Activated CD4-positive, alpha-beta T cell treated with anti-CD3 and anti-CD28 coated beads, Interleukin-2, amount 10 ng/mL, durations not matched to agents 7 days and 5 days (primary cell): ENCODE data around the gene TSPEAR. TPM values are rescaled to one million over a fixed set of nuclear protein-coding genes. Genes with fewer than 3 reads are reported as not detected.
"Not testable (repeated sequence)": the region's sequence is repeated elsewhere in the genome, so short reads cannot be mapped to it uniquely, and the experiment has no call there.

Experiments
- CTCF ChIA-PET: fragments of 350-600 bp; sonication (Branson Sonifier 250); formaldehyde crosslinking; loops from one replicate; lab custom pipeline; 2021; ENCODE audit warnings: antibody characterized with exemption; lab: Charles Lee
- POLR2A ChIA-PET: fragments of 350-600 bp; sonication (Branson Sonifier 250); formaldehyde crosslinking; loops from one replicate; lab custom pipeline; 2021; ENCODE audit warnings: antibody characterized with exemption; lab: Charles Lee
- DNase-seq: peaks from one replicate; pipeline ENCODE4 v3.0.0-alpha.2; 2020
- H3K27ac Mint-ChIP-seq: one replicate; pipeline ENCODE4 v1.8.0; 2021; ENCODE audit warnings: mild to moderate bottlenecking, moderate library complexity, mixed read lengths
- H3K27me3 Mint-ChIP-seq: one replicate; pipeline ENCODE4 v1.8.0; 2021; ENCODE audit warnings: mixed read lengths
- H3K36me3 Mint-ChIP-seq: one replicate; pipeline ENCODE4 v1.8.0; 2021; ENCODE audit warnings: low read depth, mixed read lengths
- H3K4me1 Mint-ChIP-seq: one replicate; pipeline ENCODE4 v1.8.0; 2021; ENCODE audit warnings: mixed read lengths
- H3K4me3 Mint-ChIP-seq: one replicate; pipeline ENCODE4 v1.8.0; 2021; ENCODE audit warnings: mild to moderate bottlenecking, moderate library complexity, mixed read lengths
- H3K9me3 Mint-ChIP-seq: one replicate; pipeline ENCODE4 v1.8.0; 2021; ENCODE audit warnings: mixed read lengths
- total RNA-seq, 2 experiments: library from RNA; stranded (reverse); gene quantifications; one replicate each; pipeline ENCODE4 v1.2.3, GENCODE V29; 2021

The TSPEAR gene
- total RNA-seq, 2 experiments from 2014 or later = not detected

DNA sequence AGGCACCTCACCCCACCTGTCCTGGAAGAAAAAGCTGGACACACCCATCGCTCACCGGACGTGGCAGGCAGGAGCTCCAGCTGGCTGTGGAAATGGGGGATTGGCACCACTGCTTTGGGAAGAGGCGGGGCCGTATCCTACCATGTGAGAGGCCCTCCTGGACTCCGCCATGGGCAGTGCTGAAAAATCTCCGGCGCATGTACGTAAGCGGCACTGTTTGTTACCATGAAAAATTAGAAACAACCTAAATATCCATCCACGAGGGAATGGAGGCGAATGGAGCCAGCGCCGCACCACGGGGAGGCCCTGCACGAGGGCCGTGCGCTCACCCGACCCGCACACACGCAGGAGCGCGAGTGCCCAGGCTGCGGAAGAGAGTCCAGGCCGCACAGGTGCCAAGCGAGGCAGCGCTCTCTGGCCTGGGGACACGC, 96.4 kb downstream of the TSPEAR start:
- H3K4me1 Mint-ChIP-seq = peaks cover 28% of the 10 kb centered on the region
- CTCF ChIA-PET = interaction anchor here (0.6 kb wide), 2 partner anchors 14 to 380 kb away, joined by 4 to 5 read pairs; no protein-coding TSS in a partner anchor
- H3K27ac Mint-ChIP-seq = no peak overlapping the region
- H3K4me3 Mint-ChIP-seq = no peak overlapping the region
- H3K36me3 Mint-ChIP-seq = peaks cover 23% of the 10 kb centered on the region
- H3K9me3 Mint-ChIP-seq = peaks cover 34% of the 10 kb centered on the region
- POLR2A ChIA-PET = no interaction called here
- no peaks in the 10 kb centered on the region for H3K27me3 Mint-ChIP-seq
- DNase-seq = no peak

DNA sequence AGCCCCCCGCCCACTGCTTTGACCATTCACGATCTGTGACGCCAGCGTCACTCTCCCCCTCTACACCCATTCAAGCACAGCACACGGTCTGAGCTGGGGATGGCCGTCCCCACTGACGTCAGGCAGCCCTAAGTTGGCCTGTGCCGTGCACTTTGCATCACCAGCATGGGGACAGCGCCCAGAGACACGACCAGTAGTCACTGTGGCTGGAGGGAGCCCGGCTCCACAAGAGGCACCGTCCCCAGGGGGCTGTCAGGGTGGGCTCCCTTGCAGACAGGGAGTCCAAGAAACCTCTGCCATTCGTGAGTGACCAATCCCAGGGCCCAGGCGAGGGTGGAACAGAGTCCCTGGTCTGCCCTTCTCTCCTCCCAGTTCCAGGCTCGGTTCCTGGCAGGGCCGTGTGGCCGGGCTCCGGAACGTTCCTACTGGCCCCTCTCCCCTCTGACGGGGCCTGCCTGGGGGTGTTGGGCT, 97.2 kb downstream of the TSPEAR start:
- DNase-seq = no peak
- no peak overlapping the region for H3K4me3 Mint-ChIP-seq
- H3K27ac Mint-ChIP-seq = no peak overlapping the region
- H3K27me3 Mint-ChIP-seq = peaks cover 1% of the 10 kb centered on the region
- ChIA-PET CTCF (no interaction called here), POLR2A (no interaction called here)
- peaks cover 15% of the 10 kb centered on the region for H3K36me3 Mint-ChIP-seq
- peaks cover 20% of the 10 kb centered on the region for H3K4me1 Mint-ChIP-seq
- H3K9me3 Mint-ChIP-seq = peaks cover 34% of the 10 kb centered on the region

DNA sequence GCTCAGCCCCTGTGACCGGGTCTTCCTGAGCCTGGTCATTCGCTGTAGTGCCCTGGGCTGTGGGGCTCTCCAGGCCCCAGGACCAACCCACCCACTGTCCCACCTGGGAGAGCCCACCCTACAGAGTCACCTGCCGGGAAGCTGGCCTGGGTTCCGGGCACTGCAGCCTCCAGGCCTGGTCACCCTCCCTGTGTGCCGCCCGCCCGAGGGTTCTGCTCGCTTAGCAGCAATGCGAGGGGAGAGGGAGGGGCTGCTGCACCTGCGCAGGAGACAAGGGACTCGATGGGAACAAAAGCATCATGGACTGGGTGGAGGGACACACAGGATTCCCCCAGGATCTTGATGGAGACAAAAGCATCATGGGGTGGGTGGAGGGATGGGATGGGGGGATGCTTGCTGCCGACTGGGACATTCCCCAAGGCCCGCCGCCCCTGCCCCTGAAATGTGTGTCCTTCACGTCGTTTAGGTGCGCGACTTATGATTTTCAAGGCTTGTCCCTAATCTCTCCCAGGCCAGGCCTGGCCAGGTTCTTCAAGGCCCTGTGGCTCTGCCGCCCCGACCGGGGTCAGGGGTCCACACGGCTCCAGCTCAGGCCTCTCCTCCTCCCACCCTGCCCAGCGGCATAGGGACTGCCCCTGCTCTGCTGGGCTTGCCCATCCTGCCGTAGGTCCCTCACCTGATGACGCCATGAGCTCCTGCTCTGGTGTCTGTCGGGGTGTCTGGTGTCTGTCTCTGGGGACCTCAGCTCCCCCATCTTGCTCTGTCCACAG, 97.8 kb downstream of the TSPEAR start:
- Mint-ChIP-seq H3K9me3 (peaks cover 31% of the 10 kb centered on the region), H3K4me1 (peaks cover 14% of the 10 kb centered on the region), H3K4me3 (no peak overlapping the region), H3K36me3 (peaks cover 9% of the 10 kb centered on the region), H3K27ac (no peak overlapping the region), H3K27me3 (peaks cover 1% of the 10 kb centered on the region)
- ChIA-PET CTCF (no interaction called here), POLR2A (no interaction called here)
- no peak for DNase-seq

DNA sequence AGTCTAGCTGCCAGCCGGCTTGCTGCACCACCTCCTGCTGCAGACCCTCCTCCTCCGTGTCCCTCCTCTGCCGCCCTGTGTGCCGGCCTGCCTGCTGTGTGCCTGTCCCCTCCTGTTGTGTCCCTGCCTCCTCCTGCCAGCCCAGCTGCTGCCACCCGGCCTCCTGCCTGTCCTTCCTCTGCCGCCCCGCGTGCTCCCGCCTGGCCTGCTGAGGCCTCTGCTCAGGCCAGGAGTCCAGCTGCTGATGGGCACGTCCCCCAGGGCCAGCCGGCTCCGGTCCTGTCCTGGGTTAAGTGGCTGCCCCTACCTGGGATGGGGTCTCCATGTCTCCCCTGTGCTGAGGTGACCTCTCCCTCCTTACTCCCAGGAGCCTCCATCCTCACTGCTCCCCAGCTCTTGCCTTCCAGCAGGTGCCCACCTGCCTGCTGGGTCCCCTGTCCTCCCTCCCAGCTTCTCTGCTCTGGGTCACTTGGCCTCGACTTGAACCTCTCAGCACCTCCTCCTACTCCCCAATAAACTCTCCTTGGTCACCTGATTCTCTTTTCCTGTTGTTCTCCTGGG, 98.6 kb downstream of the TSPEAR start:
- ChIA-PET POLR2A (no interaction called here), CTCF (no interaction called here)
- Mint-ChIP-seq H3K27me3 (peaks cover 3% of the 10 kb centered on the region), H3K4me1 (peaks cover 6% of the 10 kb centered on the region), H3K36me3 (peaks cover 4% of the 10 kb centered on the region), H3K27ac (no peak overlapping the region), H3K4me3 (no peak overlapping the region), H3K9me3 (peaks cover 24% of the 10 kb centered on the region)
- no peak for DNase-seq

DNA sequence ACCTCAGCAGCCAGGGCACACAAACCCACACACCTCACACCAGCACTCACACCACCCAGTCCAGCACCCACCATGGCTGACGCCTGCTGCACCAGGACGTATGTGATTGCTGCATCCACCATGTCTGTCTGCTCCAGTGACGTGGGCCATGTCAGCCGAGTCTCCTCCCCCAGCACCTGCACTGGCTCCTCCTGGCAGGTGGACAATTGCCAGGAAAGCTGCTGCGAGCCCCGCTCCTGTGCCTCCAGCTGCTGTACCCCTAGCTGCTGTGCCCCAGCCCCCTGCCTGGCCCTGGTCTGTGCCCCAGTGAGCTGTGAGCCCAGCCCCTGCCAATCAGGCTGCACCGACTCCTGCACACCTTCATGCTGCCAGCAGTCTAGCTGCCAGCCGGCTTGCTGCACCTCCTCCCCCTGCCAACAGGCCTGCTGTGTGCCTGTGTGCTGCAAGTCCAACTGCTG, 99.3 kb downstream of the TSPEAR start, which contains the start of gene KRTAP10-8:
TSS of gene KRTAP10-8 (plus strand) at position 51 of the 458 bp plus-strand sequence. CDS start at position 73, 22 bp downstream.
- H3K4me3 Mint-ChIP-seq = no peak within 1 kb of the TSS
- ChIA-PET POLR2A (no interaction called here), CTCF (no interaction called here)
- H3K27ac Mint-ChIP-seq = no peak within 1 kb of the TSS
- peaks cover 4% of the 10 kb centered on the region for H3K27me3 Mint-ChIP-seq
- DNase-seq = no peak
- H3K9me3 Mint-ChIP-seq = peaks cover 23% of the 10 kb centered on the region
- H3K36me3 Mint-ChIP-seq = peaks cover 4% of the 10 kb centered on the region
- H3K4me1 Mint-ChIP-seq = peaks cover 5% of the 10 kb centered on the region

DNA sequence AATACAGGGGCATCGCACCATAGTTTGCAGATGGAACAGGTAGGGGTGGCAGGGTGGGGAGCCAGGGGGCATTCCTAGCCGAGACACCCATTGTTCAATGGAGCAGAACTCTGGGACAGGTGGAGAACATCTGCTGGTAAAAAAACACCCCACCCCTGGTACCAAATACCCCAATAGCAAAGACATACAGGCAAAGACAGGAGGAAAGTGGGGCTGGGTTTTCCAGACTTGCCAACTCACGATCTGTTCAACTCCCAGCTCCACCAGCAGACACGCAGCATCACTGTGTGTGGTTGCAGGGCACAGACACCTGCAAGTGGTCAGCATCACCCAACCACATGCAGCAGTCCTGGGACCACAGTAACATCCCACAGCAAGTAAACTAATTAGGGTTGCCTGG, 99.8 kb downstream of the TSPEAR start:
- Mint-ChIP-seq H3K4me3 (no peak overlapping the region), H3K27ac (no peak overlapping the region), H3K27me3 (peaks cover 6% of the 10 kb centered on the region), H3K4me1 (peaks cover 5% of the 10 kb centered on the region), H3K36me3 (peaks cover 4% of the 10 kb centered on the region), H3K9me3 (peaks cover 23% of the 10 kb centered on the region)
- ChIA-PET CTCF (no interaction called here), POLR2A (no interaction called here)
- no peak for DNase-seq

DNA sequence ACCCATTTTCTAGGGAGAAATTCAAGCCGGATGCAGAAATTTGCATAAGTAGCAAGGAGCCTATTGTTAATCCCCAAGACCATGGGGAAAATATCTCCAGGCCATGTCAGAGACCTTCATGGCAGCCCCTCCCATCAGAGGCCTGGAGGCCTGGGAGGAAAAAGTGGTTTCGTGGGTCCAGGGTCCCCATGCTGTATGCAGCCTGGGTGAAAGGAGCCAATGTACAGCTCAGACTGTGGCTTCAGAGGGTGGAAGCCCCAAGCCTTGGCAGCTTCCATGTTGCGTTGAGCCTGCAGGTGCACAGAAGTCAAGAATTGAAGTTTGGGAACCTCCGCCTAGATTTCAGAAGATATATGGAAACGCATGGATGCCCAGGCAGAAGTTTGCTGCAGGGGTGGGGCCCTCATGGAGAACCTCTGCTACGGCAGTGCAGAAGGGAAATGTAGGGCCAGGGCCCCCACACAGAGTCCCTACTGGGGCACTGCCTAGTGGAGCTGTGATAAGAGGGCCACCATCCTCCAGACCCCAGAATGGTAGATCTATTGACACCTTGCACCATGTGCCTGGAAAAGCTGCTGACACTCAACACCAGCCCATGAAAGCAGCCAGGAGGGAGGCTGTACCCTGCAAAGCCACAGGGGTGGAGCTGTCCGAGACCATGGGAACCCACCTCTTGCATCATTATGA, 101.1 kb downstream of the TSPEAR start:
- H3K9me3 Mint-ChIP-seq = peaks cover 23% of the 10 kb centered on the region
- DNase-seq, H3K4me1 Mint-ChIP-seq, H3K4me3 Mint-ChIP-seq, H3K27ac Mint-ChIP-seq, CTCF ChIA-PET, H3K36me3 Mint-ChIP-seq, POLR2A ChIA-PET: not testable (repeated sequence)
- H3K27me3 Mint-ChIP-seq = peaks cover 11% of the 10 kb centered on the region

DNA sequence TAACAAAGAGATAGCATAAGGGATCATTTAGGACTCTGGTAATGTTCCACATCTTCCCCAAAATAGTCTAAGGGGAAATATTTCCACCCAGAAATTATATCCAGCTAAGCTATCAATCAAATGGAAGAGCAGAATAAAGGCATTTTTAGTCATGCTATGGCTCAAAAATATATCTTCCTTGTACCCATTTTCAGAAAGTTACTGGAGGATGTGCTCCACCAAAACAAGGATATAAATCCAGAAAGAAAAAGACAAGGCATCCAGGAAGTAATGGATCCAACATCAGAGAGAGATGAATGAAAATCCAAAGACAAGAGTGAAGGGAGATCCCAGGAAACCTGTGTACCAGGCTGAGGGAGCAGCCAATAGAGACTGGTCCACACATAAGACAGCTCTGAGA, 102.2 kb downstream of the TSPEAR start:
- CTCF ChIA-PET = interaction anchor here (1.0 kb wide), 1 partner anchor 18 kb away, joined by 3 read pairs; the partner anchor contains the start of gene KRTAP10-9
- POLR2A ChIA-PET = no interaction called here
- H3K27ac Mint-ChIP-seq = no peak overlapping the region
- H3K36me3 Mint-ChIP-seq = peaks cover 4% of the 10 kb centered on the region
- H3K4me1 Mint-ChIP-seq = no peaks in the 10 kb centered on the region
- DNase-seq = no peak
- H3K9me3 Mint-ChIP-seq = peaks cover 30% of the 10 kb centered on the region
- H3K27me3 Mint-ChIP-seq = peaks cover 17% of the 10 kb centered on the region
- no peak overlapping the region for H3K4me3 Mint-ChIP-seq

DNA sequence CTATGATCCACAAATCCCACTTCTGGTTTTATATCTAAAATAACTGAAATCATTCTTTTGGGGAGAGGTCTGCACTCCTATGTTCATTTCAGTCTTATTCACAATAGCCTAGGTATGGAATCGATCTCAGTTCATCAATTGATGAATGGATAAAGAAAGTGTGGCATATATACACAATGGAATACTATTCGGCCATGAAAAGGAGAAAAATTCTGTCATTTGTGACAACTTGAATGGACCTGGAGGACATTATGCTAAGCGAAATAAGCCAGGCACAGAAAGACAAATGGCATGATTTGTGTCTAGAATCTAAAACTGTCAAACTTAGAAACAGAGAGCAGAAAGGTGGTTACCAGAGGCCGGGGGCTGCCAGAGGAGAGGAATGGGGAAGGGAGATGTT, 104.9 kb downstream of the TSPEAR start:
- Mint-ChIP-seq H3K27ac (no peak overlapping the region), H3K4me1 (no peaks in the 10 kb centered on the region), H3K27me3 (peaks cover 17% of the 10 kb centered on the region), H3K9me3 (peaks cover 30% of the 10 kb centered on the region), H3K4me3 (no peak overlapping the region), H3K36me3 (peaks cover 3% of the 10 kb centered on the region)
- DNase-seq = no peak
- ChIA-PET CTCF (no interaction called here), POLR2A (no interaction called here)

DNA sequence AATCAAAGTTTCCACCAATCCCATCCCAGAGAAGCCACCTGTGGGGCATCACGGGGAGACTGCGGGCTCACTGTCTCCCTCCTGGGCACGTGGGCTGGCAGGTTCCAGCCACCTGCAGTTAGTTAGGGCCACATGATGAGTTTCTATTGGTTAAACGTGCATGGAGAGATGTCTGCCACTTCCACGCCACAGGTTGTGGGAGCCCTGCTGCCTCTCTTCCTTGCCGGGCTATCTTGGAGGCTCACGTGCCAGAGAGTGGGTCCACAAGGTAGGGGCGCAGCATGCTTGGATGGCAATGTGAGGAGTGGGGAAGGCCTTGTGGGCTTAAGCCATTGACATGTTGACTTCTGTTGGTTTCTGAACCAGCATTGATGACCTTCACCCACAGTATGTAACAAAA, 107.5 kb downstream of the TSPEAR start:
- ChIA-PET CTCF (no interaction called here), POLR2A (no interaction called here)
- Mint-ChIP-seq H3K4me3 (no peak overlapping the region), H3K36me3 (no peaks in the 10 kb centered on the region), H3K27me3 (peaks cover 16% of the 10 kb centered on the region), H3K27ac (no peak overlapping the region), H3K4me1 (no peaks in the 10 kb centered on the region), H3K9me3 (peaks cover 8% of the 10 kb centered on the region)
- no peak for DNase-seq

DNA sequence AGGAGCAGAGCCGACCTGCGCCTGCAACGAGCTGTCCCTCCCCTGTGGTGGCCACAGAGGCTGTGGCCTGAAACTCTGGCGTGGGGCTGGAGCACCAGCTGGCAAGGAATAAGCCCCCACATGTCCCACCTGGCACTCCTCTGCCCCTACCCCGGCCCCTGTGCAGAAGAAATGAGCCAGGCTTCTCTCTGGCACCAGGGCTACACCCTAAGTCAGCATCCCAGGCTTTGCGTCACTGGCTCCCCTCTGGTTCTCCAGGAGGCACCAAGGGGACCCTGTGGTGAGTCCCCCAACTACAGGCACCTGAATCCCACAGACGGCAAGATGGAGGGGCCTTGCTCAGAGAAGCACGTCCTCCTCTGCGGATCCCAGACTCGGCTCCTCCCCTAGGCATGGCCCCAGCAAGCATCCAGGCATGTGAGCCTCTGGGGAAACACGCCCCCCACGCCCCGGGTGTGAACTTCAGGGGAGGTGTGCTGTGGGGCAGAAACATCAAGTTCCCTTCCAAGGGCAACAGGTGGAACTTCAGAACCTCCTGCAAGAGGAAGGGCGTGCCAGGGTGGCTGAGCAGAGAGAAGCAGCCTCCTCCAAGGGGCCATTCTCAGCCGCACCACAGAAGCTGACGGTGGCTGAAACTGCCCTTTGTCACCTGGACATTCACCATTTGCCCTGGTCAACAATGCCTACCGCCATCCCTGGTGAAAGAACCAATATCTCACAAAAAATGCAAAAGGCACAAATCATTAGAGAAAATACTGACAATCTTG, 108.1 kb downstream of the TSPEAR start:
- no peak overlapping the region for H3K4me3 Mint-ChIP-seq
- H3K27ac Mint-ChIP-seq = no peak overlapping the region
- CTCF ChIA-PET = no interaction called here
- peaks cover 11% of the 10 kb centered on the region for H3K9me3 Mint-ChIP-seq
- no peak for DNase-seq
- H3K4me1 Mint-ChIP-seq = no peaks in the 10 kb centered on the region
- peaks cover 19% of the 10 kb centered on the region for H3K27me3 Mint-ChIP-seq
- H3K36me3 Mint-ChIP-seq = no peaks in the 10 kb centered on the region
- POLR2A ChIA-PET = no interaction called here

DNA sequence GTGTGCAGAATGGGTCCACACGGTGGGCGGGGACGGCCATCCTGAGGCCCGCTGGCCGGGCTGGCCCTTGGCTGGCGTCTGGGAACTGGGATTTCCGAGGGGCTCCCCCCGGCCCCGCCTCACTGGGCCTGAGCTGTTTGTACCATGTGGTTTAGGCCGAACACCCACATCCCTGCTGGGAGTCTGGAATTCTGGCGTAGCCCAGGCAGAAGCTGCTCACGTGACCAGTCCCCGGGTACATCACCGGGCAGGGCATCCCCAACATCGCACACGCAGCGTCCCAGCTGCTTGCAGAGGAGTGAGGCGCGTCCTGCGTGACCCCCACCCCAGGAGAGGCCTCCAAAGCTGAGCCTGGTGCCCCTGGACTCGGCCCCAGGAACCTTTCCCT, 108.9 kb downstream of the TSPEAR start:
- no peak for DNase-seq
- no peaks in the 10 kb centered on the region for H3K36me3 Mint-ChIP-seq
- no peak overlapping the region for H3K27ac Mint-ChIP-seq
- H3K4me3 Mint-ChIP-seq = no peak overlapping the region
- no peaks in the 10 kb centered on the region for H3K4me1 Mint-ChIP-seq
- ChIA-PET CTCF (no interaction called here), POLR2A (no interaction called here)
- peaks cover 17% of the 10 kb centered on the region for H3K27me3 Mint-ChIP-seq
- peaks cover 11% of the 10 kb centered on the region for H3K9me3 Mint-ChIP-seq
